Measurements from ENCODE around the gene BEND3.

- TF ChIP-seq POLR2AphosphoS5 (IDR thresholded peaks at IDR 0.05; ENCODE audit: low read depth, low read length) (no peak), REST (IDR thresholded peaks at IDR 0.05; ENCODE audit: insufficient read depth in 1 of 2, low read depth in 2 of 2, low read length in 2 of 2) (no peak)
Measured at GRCh38 chr6:107132330-107132954, 17.1 kb upstream of the BEND3 start.

All from PFSK-1 (cell line).